HepG2 (cell line): Measurements from ENCODE around the gene ARHGAP5. TPM values are rescaled to one million over a fixed set of nuclear protein-coding genes. Genes with fewer than 3 reads are reported as not detected.

ENCODE experiments used
- DBP ChIP-seq: sonication (generic); formaldehyde crosslinking; IDR thresholded peaks from 2 replicates; pipeline ENCODE4 v1.4.0; 2020; ENCODE audit warnings: missing genetic modification reagents; ENCODE audit errors: not compliant biosample characterization
- FOXC1 ChIP-seq: sonication (generic); formaldehyde crosslinking; IDR thresholded peaks from 2 replicates; pipeline ENCODE4 v1.8.0; 2022; ENCODE audit warnings: mild to moderate bottlenecking, missing genetic modification reagents, borderline replicate concordance
- FOXJ3 ChIP-seq: sonication (generic); formaldehyde crosslinking; IDR thresholded peaks from 2 replicates; pipeline ENCODE4 v1.4.0; 2020; ENCODE audit warnings: missing genetic modification reagents, mild to moderate bottlenecking, borderline replicate concordance
- FOXK2 ChIP-seq: fragments of 450-650 bp; IDR thresholded peaks from 2 replicates; pipeline ENCODE4 v1.6.1; 2016
- NFE2L1 ChIP-seq: sonication (generic); formaldehyde crosslinking; IDR thresholded peaks from 2 replicates; pipeline ENCODE4 v1.4.0; 2020; ENCODE audit warnings: missing genetic modification reagents, mild to moderate bottlenecking, borderline replicate concordance
- REPIN1 ChIP-seq: sonication (generic); formaldehyde crosslinking; IDR thresholded peaks from 2 replicates; pipeline ENCODE4 v1.8.0; 2022; ENCODE audit warnings: missing genetic modification reagents, low read depth, mild to moderate bottlenecking, borderline replicate concordance
- RFXANK ChIP-seq: IDR thresholded peaks from 2 replicates; pipeline ENCODE4 v1.6.1; 2016
- SETDB1 ChIP-seq: sonication (generic); formaldehyde crosslinking; IDR thresholded peaks from 2 replicates; pipeline ENCODE4 v1.5.1; 2020; ENCODE audit warnings: missing genetic modification reagents, mild to moderate bottlenecking, borderline replicate concordance
- ZBTB14 ChIP-seq: sonication (generic); formaldehyde crosslinking; IDR thresholded peaks from 2 replicates; pipeline ENCODE4 v1.4.0; 2020; ENCODE audit warnings: missing genetic modification reagents
- ZNF235 ChIP-seq: sonication (generic); formaldehyde crosslinking; IDR thresholded peaks from 2 replicates; pipeline ENCODE4 v1.8.1; 2023; ENCODE audit warnings: mild to moderate bottlenecking, missing genetic modification reagents, borderline replicate concordance
- ZNF263 ChIP-seq: sonication (generic); formaldehyde crosslinking; IDR thresholded peaks from 2 replicates; pipeline ENCODE4 v1.4.0; 2020; ENCODE audit warnings: missing genetic modification reagents
- ZNF282 ChIP-seq: fragments of 450-650 bp; IDR thresholded peaks from 2 replicates; pipeline ENCODE4 v1.6.1; 2018; ENCODE audit not compliant: partially characterized antibody
- ZNF350 ChIP-seq: sonication (generic); formaldehyde crosslinking; IDR thresholded peaks from 2 replicates; pipeline ENCODE4 v1.4.0; 2020; ENCODE audit warnings: mild to moderate bottlenecking, low read depth, missing genetic modification reagents, borderline replicate concordance
- ZNF510 ChIP-seq: sonication (generic); formaldehyde crosslinking; IDR thresholded peaks from 2 replicates; pipeline ENCODE4 v1.4.0; 2020; ENCODE audit warnings: low read depth, mild to moderate bottlenecking, missing genetic modification reagents
- ZNF704 ChIP-seq: sonication (generic); formaldehyde crosslinking; IDR thresholded peaks from 2 replicates; pipeline ENCODE4 v1.8.1; 2023; ENCODE audit warnings: mild to moderate bottlenecking, inconsistent platforms, moderate library complexity, missing genetic modification reagents, borderline replicate concordance
- polyA plus RNA-seq, 8 experiments: library from polyadenylated mRNA; depleted of rRNA in 3 of 8; stranded (reverse) in 7 of 8; unstranded in 1 of 8; fragments of >200 nt; fragmentation: Illumina TruSeq in 4 of 8; extraction: Trizol in 4 of 8; gene quantifications; 2 replicates each; pipeline versions ENCODE4 v1.2.1 to v1.2.3, GENCODE V29; 2011 to 2016; ENCODE audit warnings: low read depth in 4 of 8, missing spikeins in 1 of 8, mixed read lengths in 1 of 8; ENCODE audit not compliant: insufficient read depth in 1 of 8
- total RNA-seq, 5 experiments: library from RNA; depleted of rRNA; stranded (reverse); fragments of >200 nt; fragmentation: Illumina TruSeq; extraction: Trizol; gene quantifications; 2 replicates each; pipeline ENCODE4 v1.2.3, GENCODE V29; 2016; ENCODE audit warnings: low read depth in 1 of 5
- TF ChIP-seq, protein P1 (sequence below): sonication (generic); IDR thresholded peaks from 2 replicates; pipeline ENCODE4 v1.6.1; 2016; ENCODE audit warnings: low read depth, borderline replicate concordance
- TF ChIP-seq, protein P2 (sequence below): sonication (generic); formaldehyde crosslinking; IDR thresholded peaks from 2 replicates; pipeline ENCODE4 v1.4.0; 2020; ENCODE audit warnings: missing genetic modification reagents

The ARHGAP5 gene
- total and polyA plus RNA-seq, 2 of the 13 experiments (the other 11 are each of a cell fraction or from before 2014, with no cell fraction given): 33.7 to 144 TPM

GRCh38 chr14:32201193-32201815, 124.2 kb downstream of the ARHGAP5 start (continued):
- TF ChIP-seq, protein P1, sequence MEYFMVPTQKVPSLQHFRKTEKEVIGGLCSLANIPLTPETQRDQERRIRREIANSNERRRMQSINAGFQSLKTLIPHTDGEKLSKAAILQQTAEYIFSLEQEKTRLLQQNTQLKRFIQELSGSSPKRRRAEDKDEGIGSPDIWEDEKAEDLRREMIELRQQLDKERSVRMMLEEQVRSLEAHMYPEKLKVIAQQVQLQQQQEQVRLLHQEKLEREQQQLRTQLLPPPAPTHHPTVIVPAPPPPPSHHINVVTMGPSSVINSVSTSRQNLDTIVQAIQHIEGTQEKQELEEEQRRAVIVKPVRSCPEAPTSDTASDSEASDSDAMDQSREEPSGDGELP: peak; percentile 86
- no peak for TF ChIP-seq ZNF282
- TF ChIP-seq ZNF263 (CRISPR knock-in tag): peak; percentile 67; the same call in 1 of the 2 replicates
- TF ChIP-seq SETDB1 (CRISPR knock-in tag): no peak; the same call in none of the 2 replicates
- peak; percentile 98; the same call in 1 of the 2 replicates for TF ChIP-seq ZNF704
- peak; percentile 56 for TF ChIP-seq ZBTB14 (CRISPR knock-in tag)
- TF ChIP-seq FOXC1 (CRISPR knock-in tag): peak; percentile 96
- peak; percentile 99; the same call in 1 of the 2 replicates for TF ChIP-seq ZNF235 (CRISPR knock-in tag)
- TF ChIP-seq REPIN1: peak; percentile 95
- TF ChIP-seq NFE2L1 (CRISPR knock-in tag): peak; percentile 63; the same call in 1 of the 2 replicates
- peak; percentile 23; the same call in 1 of the 2 replicates for TF ChIP-seq RFXANK
- TF ChIP-seq FOXJ3 (CRISPR knock-in tag): peak; percentile 84; the same call in 1 of the 2 replicates
- peak; percentile 97; the same call in 1 of the 2 replicates for TF ChIP-seq ZNF510
- peak; percentile 97 for TF ChIP-seq DBP (CRISPR knock-in tag)
- 0 out of 2 replicates have a peak, but pooled peaks have one; percentile 5 for TF ChIP-seq FOXK2
- TF ChIP-seq, protein P2, sequence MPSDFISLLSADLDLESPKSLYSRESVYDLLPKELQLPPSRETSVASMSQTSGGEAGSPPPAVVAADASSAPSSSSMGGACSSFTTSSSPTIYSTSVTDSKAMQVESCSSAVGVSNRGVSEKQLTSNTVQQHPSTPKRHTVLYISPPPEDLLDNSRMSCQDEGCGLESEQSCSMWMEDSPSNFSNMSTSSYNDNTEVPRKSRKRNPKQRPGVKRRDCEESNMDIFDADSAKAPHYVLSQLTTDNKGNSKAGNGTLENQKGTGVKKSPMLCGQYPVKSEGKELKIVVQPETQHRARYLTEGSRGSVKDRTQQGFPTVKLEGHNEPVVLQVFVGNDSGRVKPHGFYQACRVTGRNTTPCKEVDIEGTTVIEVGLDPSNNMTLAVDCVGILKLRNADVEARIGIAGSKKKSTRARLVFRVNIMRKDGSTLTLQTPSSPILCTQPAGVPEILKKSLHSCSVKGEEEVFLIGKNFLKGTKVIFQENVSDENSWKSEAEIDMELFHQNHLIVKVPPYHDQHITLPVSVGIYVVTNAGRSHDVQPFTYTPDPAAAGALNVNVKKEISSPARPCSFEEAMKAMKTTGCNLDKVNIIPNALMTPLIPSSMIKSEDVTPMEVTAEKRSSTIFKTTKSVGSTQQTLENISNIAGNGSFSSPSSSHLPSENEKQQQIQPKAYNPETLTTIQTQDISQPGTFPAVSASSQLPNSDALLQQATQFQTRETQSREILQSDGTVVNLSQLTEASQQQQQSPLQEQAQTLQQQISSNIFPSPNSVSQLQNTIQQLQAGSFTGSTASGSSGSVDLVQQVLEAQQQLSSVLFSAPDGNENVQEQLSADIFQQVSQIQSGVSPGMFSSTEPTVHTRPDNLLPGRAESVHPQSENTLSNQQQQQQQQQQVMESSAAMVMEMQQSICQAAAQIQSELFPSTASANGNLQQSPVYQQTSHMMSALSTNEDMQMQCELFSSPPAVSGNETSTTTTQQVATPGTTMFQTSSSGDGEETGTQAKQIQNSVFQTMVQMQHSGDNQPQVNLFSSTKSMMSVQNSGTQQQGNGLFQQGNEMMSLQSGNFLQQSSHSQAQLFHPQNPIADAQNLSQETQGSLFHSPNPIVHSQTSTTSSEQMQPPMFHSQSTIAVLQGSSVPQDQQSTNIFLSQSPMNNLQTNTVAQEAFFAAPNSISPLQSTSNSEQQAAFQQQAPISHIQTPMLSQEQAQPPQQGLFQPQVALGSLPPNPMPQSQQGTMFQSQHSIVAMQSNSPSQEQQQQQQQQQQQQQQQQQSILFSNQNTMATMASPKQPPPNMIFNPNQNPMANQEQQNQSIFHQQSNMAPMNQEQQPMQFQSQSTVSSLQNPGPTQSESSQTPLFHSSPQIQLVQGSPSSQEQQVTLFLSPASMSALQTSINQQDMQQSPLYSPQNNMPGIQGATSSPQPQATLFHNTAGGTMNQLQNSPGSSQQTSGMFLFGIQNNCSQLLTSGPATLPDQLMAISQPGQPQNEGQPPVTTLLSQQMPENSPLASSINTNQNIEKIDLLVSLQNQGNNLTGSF (CRISPR knock-in tag): peak; percentile 92
- TF ChIP-seq ZNF350 (CRISPR knock-in tag): peak; percentile 100
